H9 (cell line): ENCODE measurements around the gene ZSWIM8. TPM values are rescaled to one million over a fixed set of nuclear protein-coding genes. Genes with fewer than 3 reads are reported as not detected.

Experiments
- DNase-seq: peaks from one replicate; pipeline ENCODE4 v3.0.0-alpha.2; 2017
- H2AFZ ChIP-seq: one replicate; pipeline ENCODE4 v1.6.1; 2013; ENCODE audit warnings: mild to moderate bottlenecking, low read length, control low read depth, moderate library complexity
- H2AK5ac ChIP-seq: 2 replicates; pipeline ENCODE4 v1.6.1; 2013; ENCODE audit warnings: low read length, control low read depth, mixed read lengths; ENCODE audit not compliant: insufficient read length
- H2BK120ac ChIP-seq: one replicate; pipeline ENCODE4 v1.6.1; 2013; ENCODE audit warnings: low read depth, mild to moderate bottlenecking, low read length, control low read depth, inconsistent platforms; ENCODE audit not compliant: poor library complexity, severe bottlenecking
- H2BK12ac ChIP-seq: 2 replicates; pipeline ENCODE4 v1.6.1; 2013; ENCODE audit warnings: low read length, control low read depth, mixed read lengths, low read depth; ENCODE audit not compliant: insufficient read length
- H2BK15ac ChIP-seq: 2 replicates; pipeline ENCODE4 v1.6.1; 2013; ENCODE audit warnings: low read depth, low read length, control low read depth
- H2BK20ac ChIP-seq: one replicate; pipeline ENCODE4 v1.6.1; 2013; ENCODE audit warnings: low read depth, mild to moderate bottlenecking, low read length, control low read depth, inconsistent platforms; ENCODE audit not compliant: poor library complexity, severe bottlenecking
- H2BK5ac ChIP-seq: 2 replicates; pipeline ENCODE4 v1.6.1; 2013; ENCODE audit warnings: low read length, control low read depth, mixed read lengths; ENCODE audit not compliant: insufficient read length
- H3K14ac ChIP-seq: 2 replicates; pipeline ENCODE4 v1.6.1; 2013; ENCODE audit warnings: low read length, control low read depth; ENCODE audit not compliant: insufficient read depth
- H3K18ac ChIP-seq: 2 replicates; pipeline ENCODE4 v1.6.1; 2013; ENCODE audit warnings: low read depth, mild to moderate bottlenecking, mixed read lengths, low read length, control low read depth; ENCODE audit not compliant: insufficient read length
- H3K23ac ChIP-seq: 2 replicates; pipeline ENCODE4 v1.6.1; 2013; ENCODE audit warnings: low read length, control low read depth, mixed read lengths, low read depth; ENCODE audit not compliant: insufficient read length
- H3K23me2 ChIP-seq: 2 replicates; pipeline ENCODE4 v1.6.1; 2013; ENCODE audit warnings: low read depth, mild to moderate bottlenecking, mixed read lengths, low read length, control low read depth; ENCODE audit not compliant: insufficient read length, poor library complexity, severe bottlenecking
- H3K27ac ChIP-seq: 2 replicates; pipeline ENCODE4 v1.5.1; 2013; ENCODE audit warnings: low read length, control low read depth, mixed read lengths, low read depth; ENCODE audit not compliant: insufficient read length
- H3K27me3 ChIP-seq: 2 replicates; pipeline ENCODE4 v1.6.1; 2013; ENCODE audit warnings: low read length, control low read depth, inconsistent platforms; ENCODE audit not compliant: insufficient read depth
- H3K4ac ChIP-seq: 2 replicates; pipeline ENCODE4 v1.6.1; 2013; ENCODE audit warnings: low read depth, mild to moderate bottlenecking, control low read depth, inconsistent platforms, low read length, moderate library complexity
- H3K4me1 ChIP-seq: 2 replicates; pipeline ENCODE4 v1.6.1; 2013; ENCODE audit warnings: low read length, control low read depth, inconsistent platforms; ENCODE audit not compliant: insufficient read depth
- H3K4me2 ChIP-seq: 2 replicates; pipeline ENCODE4 v1.6.1; 2013; ENCODE audit warnings: low read length, control low read depth, mixed read lengths; ENCODE audit not compliant: insufficient read length, insufficient read depth
- H3K56ac ChIP-seq: 2 replicates; pipeline ENCODE4 v1.6.1; 2013; ENCODE audit warnings: low read depth, mild to moderate bottlenecking, mixed read lengths, low read length, control low read depth; ENCODE audit not compliant: insufficient read length
- H3K79me1 ChIP-seq: 2 replicates; pipeline ENCODE4 v1.6.1; 2013; ENCODE audit warnings: low read depth, mild to moderate bottlenecking, moderate library complexity, low read length, control low read depth, inconsistent platforms; ENCODE audit not compliant: insufficient read depth, poor library complexity, severe bottlenecking
- H3K79me2 ChIP-seq: 2 replicates; pipeline ENCODE4 v1.6.1; 2013; ENCODE audit warnings: low read length, control low read depth, inconsistent platforms; ENCODE audit not compliant: insufficient read depth
- H3K9ac ChIP-seq: 2 replicates; pipeline ENCODE4 v1.6.1; 2013; ENCODE audit warnings: low read length, control low read depth, mixed read lengths; ENCODE audit not compliant: insufficient read length; ENCODE audit errors: extremely low read depth
- H3K9me3 ChIP-seq: one replicate; pipeline ENCODE4 v1.6.1; 2013; ENCODE audit warnings: low read depth, low read length, inconsistent platforms; ENCODE audit not compliant: control insufficient read depth
- H3T11ph ChIP-seq: one replicate; pipeline ENCODE4 v1.6.1; 2013; ENCODE audit warnings: mild to moderate bottlenecking, low read length, control low read depth, inconsistent platforms
- H4K20me1 ChIP-seq: one replicate; pipeline ENCODE4 v1.6.1; 2013; ENCODE audit not compliant: control insufficient read depth, insufficient read length, insufficient read depth
- H4K5ac ChIP-seq: 2 replicates; pipeline ENCODE4 v1.6.1; 2013; ENCODE audit warnings: low read depth, mild to moderate bottlenecking, mixed read lengths, low read length, control low read depth; ENCODE audit not compliant: insufficient read length
- H4K8ac ChIP-seq: replicated peaks from 2 replicates; pipeline ENCODE4 v1.6.1; 2013; ENCODE audit warnings: low read length, control low read depth, mixed read lengths, low read depth; ENCODE audit not compliant: insufficient read length
- H4K91ac ChIP-seq: 2 replicates; pipeline ENCODE4 v1.6.1; 2013; ENCODE audit warnings: low read depth, mild to moderate bottlenecking, moderate library complexity, mixed read lengths, low read length, control low read depth; ENCODE audit not compliant: insufficient read length
- H3K27ac Mint-ChIP-seq, 3 experiments: 2 replicates in 2 of 3; 3 replicates in 1 of 3; pipeline ENCODE4 v1.8.0; 2020 to 2021; ENCODE audit warnings: mixed read lengths in 3 of 3, mild to moderate bottlenecking in 1 of 3, moderate library complexity in 1 of 3
- H3K27me3 Mint-ChIP-seq: 2 replicates; pipeline ENCODE4 v1.8.0; 2021; ENCODE audit warnings: low read depth, mild to moderate bottlenecking, moderate library complexity, mixed read lengths
- H3K36me3 Mint-ChIP-seq, 3 experiments: 2 replicates in 2 of 3; 3 replicates in 1 of 3; pipeline ENCODE4 v1.8.0; 2020 to 2021; ENCODE audit warnings: low read depth in 3 of 3, mixed read lengths in 3 of 3; ENCODE audit not compliant: insufficient read depth in 1 of 3
- H3K4me1 Mint-ChIP-seq, 2 experiments: 2 replicates each; pipeline ENCODE4 v1.8.0; 2020; ENCODE audit warnings: mixed read lengths in 2 of 2
- H3K4me3 Mint-ChIP-seq, 2 experiments: 2 replicates in 1 of 2; 3 replicates in 1 of 2; pipeline ENCODE4 v1.8.0; 2020 to 2021; ENCODE audit warnings: mild to moderate bottlenecking in 2 of 2, mixed read lengths in 2 of 2, moderate library complexity in 1 of 2
- H3K9me3 Mint-ChIP-seq, 2 experiments: 2 replicates in 1 of 2; 3 replicates in 1 of 2; pipeline ENCODE4 v1.8.0; 2020; ENCODE audit warnings: mild to moderate bottlenecking in 2 of 2, mixed read lengths in 2 of 2, moderate library complexity in 1 of 2
- WGBS: extraction: QIAGEN DNeasy Blood & Tissue Kit; methylation state at CpG from one replicate; pipeline ENCODE4 v1.1.7; 2013; ENCODE audit warnings: missing lambda C conversion rate, low lambda C conversion rate, mixed read lengths; ENCODE audit not compliant: insufficient read length; ENCODE audit errors: extremely low coverage; 5-methylcytosine and 5-hydroxymethylcytosine counted together
- long read RNA-seq: library from polyadenylated mRNA; unstranded; transcript quantifications from one replicate; pipeline ENCODE4 v2.0.0, GENCODE V29; 2020
- total RNA-seq: library from RNA; stranded (reverse); gene quantifications from 2 replicates; pipeline ENCODE4 v1.2.1, GENCODE V29; 2021
- TF ChIP-seq, protein P1 (sequence below): fragments of 200-600 bp; sonication (generic); conservative IDR thresholded peaks from 3 replicates; pipeline ENCODE4 v1.8.0; 2021; ENCODE audit warnings: antibody characterized with exemption, mild to moderate bottlenecking

ZSWIM8 gene, protein sequence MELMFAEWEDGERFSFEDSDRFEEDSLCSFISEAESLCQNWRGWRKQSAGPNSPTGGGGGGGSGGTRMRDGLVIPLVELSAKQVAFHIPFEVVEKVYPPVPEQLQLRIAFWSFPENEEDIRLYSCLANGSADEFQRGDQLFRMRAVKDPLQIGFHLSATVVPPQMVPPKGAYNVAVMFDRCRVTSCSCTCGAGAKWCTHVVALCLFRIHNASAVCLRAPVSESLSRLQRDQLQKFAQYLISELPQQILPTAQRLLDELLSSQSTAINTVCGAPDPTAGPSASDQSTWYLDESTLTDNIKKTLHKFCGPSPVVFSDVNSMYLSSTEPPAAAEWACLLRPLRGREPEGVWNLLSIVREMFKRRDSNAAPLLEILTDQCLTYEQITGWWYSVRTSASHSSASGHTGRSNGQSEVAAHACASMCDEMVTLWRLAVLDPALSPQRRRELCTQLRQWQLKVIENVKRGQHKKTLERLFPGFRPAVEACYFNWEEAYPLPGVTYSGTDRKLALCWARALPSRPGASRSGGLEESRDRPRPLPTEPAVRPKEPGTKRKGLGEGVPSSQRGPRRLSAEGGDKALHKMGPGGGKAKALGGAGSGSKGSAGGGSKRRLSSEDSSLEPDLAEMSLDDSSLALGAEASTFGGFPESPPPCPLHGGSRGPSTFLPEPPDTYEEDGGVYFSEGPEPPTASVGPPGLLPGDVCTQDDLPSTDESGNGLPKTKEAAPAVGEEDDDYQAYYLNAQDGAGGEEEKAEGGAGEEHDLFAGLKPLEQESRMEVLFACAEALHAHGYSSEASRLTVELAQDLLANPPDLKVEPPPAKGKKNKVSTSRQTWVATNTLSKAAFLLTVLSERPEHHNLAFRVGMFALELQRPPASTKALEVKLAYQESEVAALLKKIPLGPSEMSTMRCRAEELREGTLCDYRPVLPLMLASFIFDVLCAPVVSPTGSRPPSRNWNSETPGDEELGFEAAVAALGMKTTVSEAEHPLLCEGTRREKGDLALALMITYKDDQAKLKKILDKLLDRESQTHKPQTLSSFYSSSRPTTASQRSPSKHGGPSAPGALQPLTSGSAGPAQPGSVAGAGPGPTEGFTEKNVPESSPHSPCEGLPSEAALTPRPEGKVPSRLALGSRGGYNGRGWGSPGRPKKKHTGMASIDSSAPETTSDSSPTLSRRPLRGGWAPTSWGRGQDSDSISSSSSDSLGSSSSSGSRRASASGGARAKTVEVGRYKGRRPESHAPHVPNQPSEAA (N-terminal part only)
- total RNA-seq = 41.0 and 44.3 TPM in 2 replicates
- long read RNA-seq, partial matches to known transcripts = 8 of 10 reads
- long read RNA-seq, other reads (novel, unspliced or antisense) = 2 of 10 reads

GRCh38 chr10:73785211-73785720, at the start of gene ZSWIM8:
Gene ZSWIM8 (plus strand): TSS chr10:73785606. CDS start chr10:73785879, 273 bp downstream.
- Histone ChIP-seq H3T11ph (no peak within 1 kb of the TSS), H3K23ac (no peak within 1 kb of the TSS), H3K27ac (no peak within 1 kb of the TSS), H3K4me1 (peaks cover 2% of the 10 kb centered on the region; the same call in 1 of the 2 replicates), H3K9ac (peak within 1 kb of the TSS; percentile 52), H3K4ac (no peak within 1 kb of the TSS), H2BK120ac (no peak within 1 kb of the TSS), H3K79me2 (peaks cover 13% of the 10 kb centered on the region; the same call in 1 of the 2 replicates), H2AFZ (peak within 1 kb of the TSS; percentile 76), H2BK12ac (no peak within 1 kb of the TSS), H4K20me1 (no peaks in the 10 kb centered on the region), H3K18ac (no peak within 1 kb of the TSS), H3K79me1 (peaks cover 11% of the 10 kb centered on the region), H3K56ac (no peak within 1 kb of the TSS), H3K9me3 (no peaks in the 10 kb centered on the region), H2BK20ac (no peak within 1 kb of the TSS), H4K5ac (no peak within 1 kb of the TSS), H4K91ac (no peak within 1 kb of the TSS), H3K23me2 (peaks cover 11% of the 10 kb centered on the region), H2BK15ac (no peak within 1 kb of the TSS), H2AK5ac (no peak within 1 kb of the TSS), H2BK5ac (no peak within 1 kb of the TSS), H3K27me3 (no peaks in the 10 kb centered on the region), H3K14ac (no peak within 1 kb of the TSS; the same call in 1 of the 2 replicates), H4K8ac (no peak within 1 kb of the TSS), H3K4me2 (peak within 1 kb of the TSS; percentile 82)
- no peaks in the 10 kb centered on the region for H3K27me3 Mint-ChIP-seq
- no peaks in the 10 kb centered on the region for H3K9me3 Mint-ChIP-seq
- peak; percentile 89 for DNase-seq
- WGBS = no CpG with 5 or more reads among the region's 36 CpGs
- peak within 1 kb of the TSS; percentile 96 to 99 (median 96); a peak in 6 of 7 replicates for H3K27ac Mint-ChIP-seq
- H3K36me3 Mint-ChIP-seq = peaks cover 8 to 13% (median 11%) of the 10 kb centered on the region in 3 experiments; a peak in 6 of 7 replicates
- peaks cover 29 to 32% of the 10 kb centered on the region in 2 experiments for H3K4me1 Mint-ChIP-seq
- peak within 1 kb of the TSS; percentile 99 for H3K4me3 Mint-ChIP-seq
- TF ChIP-seq, protein P1, sequence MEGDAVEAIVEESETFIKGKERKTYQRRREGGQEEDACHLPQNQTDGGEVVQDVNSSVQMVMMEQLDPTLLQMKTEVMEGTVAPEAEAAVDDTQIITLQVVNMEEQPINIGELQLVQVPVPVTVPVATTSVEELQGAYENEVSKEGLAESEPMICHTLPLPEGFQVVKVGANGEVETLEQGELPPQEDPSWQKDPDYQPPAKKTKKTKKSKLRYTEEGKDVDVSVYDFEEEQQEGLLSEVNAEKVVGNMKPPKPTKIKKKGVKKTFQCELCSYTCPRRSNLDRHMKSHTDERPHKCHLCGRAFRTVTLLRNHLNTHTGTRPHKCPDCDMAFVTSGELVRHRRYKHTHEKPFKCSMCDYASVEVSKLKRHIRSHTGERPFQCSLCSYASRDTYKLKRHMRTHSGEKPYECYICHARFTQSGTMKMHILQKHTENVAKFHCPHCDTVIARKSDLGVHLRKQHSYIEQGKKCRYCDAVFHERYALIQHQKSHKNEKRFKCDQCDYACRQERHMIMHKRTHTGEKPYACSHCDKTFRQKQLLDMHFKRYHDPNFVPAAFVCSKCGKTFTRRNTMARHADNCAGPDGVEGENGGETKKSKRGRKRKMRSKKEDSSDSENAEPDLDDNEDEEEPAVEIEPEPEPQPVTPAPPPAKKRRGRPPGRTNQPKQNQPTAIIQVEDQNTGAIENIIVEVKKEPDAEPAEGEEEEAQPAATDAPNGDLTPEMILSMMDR = 0 out of 3 replicates have a peak, but pooled peaks have one; percentile 8
